ENCODE results near the gene JMJD6. TPM values are rescaled to one million over a fixed set of nuclear protein-coding genes. Genes with fewer than 3 reads are reported as not detected.

JMJD6 gene
- total RNA-seq (13.8 TPM), polyA plus RNA-seq (ENCODE audit: insufficient read depth in 1 of 8, insufficient read length in 8 of 8, low replicate concordance in 1 of 8) (10 to 100 TPM; 18.6 to 25.0 (median 22.8) TPM)
- long read RNA-seq, donor 1, full-length matches to known transcripts, result 3 of 3 reads
- long read RNA-seq, donor 1, partial matches to known transcripts, result 0 of 3 reads
- long read RNA-seq, donor 1, other reads (novel, unspliced or antisense), result 0 of 3 reads
- long read RNA-seq, donor 2, result 0 reads
- long read RNA-seq, donor 3, full-length matches to known transcripts, result 7 of 12 reads
- long read RNA-seq, donor 3, partial matches to known transcripts, result 5 of 12 reads
- long read RNA-seq, donor 3, other reads (novel, unspliced or antisense), result 0 of 12 reads
- long read RNA-seq, donor 4, full-length matches to known transcripts, result 7 of 17 reads
- long read RNA-seq, donor 4, partial matches to known transcripts, result 10 of 17 reads
- long read RNA-seq, donor 4, other reads (novel, unspliced or antisense), result 0 of 17 reads
- long read RNA-seq, donor 5, full-length matches to known transcripts, result 11 of 26 reads
- long read RNA-seq, donor 5, partial matches to known transcripts, result 15 of 26 reads
- long read RNA-seq, donor 5, other reads (novel, unspliced or antisense), result 0 of 26 reads
- long read RNA-seq, donor 6, full-length matches to known transcripts, result 5 of 75 reads
- long read RNA-seq, donor 6, partial matches to known transcripts, result 38 of 75 reads
- long read RNA-seq, donor 6, other reads (novel, unspliced or antisense), result 32 of 75 reads
- long read RNA-seq, donor 7, transcript JMJD6-202 (6 exons, 1,603 nt), result major isoform, 9 of 24 reads
- long read RNA-seq, donor 7, partial matches to known transcripts, result 0 of 24 reads
- long read RNA-seq, donor 7, other reads (novel, unspliced or antisense), result 13 of 24 reads
- long read RNA-seq, donor 8, full-length matches to known transcripts, result 10 of 10 reads
- long read RNA-seq, donor 8, partial matches to known transcripts, result 0 of 10 reads
- long read RNA-seq, donor 8, other reads (novel, unspliced or antisense), result 0 of 10 reads
- long read RNA-seq, donor 9, partial matches to known transcripts, result 0 of 6 reads
- long read RNA-seq, donor 9, other reads (novel, unspliced or antisense), result 0 of 6 reads
- long read RNA-seq, donor 10, full-length matches to known transcripts, result 9 of 51 reads
- long read RNA-seq, donor 10, partial matches to known transcripts, result 26 of 51 reads
- long read RNA-seq, donor 10, other reads (novel, unspliced or antisense), result 16 of 51 reads
- long read RNA-seq, donor 11, transcript JMJD6-202 (6 exons, 1,603 nt), result major isoform, 6 of 6 reads
- long read RNA-seq, donor 11, partial matches to known transcripts, result 0 of 6 reads
- long read RNA-seq, donor 11, other reads (novel, unspliced or antisense), result 0 of 6 reads

- WGBS (ENCODE audit: insufficient coverage), result under 1% methylated on average over 60 of the region's 60 CpGs
- peak within 1 kb of the TSS; percentile 78 for H3K4me3 ChIP-seq (ENCODE audit: low read length)
- no peaks in the 10 kb centered on the region for H3K27me3 ChIP-seq (ENCODE audit: control insufficient read depth, insufficient read depth, low read length)
- peaks cover 42% of the 10 kb centered on the region for H3K36me3 ChIP-seq (ENCODE audit: control insufficient read depth, insufficient read depth, low read length)
- H3K4me1 ChIP-seq (ENCODE audit: control insufficient read depth, insufficient read depth, low read length), result peaks cover 21% of the 10 kb centered on the region
- peak within 1 kb of the TSS; percentile 99 for H3K27ac ChIP-seq (ENCODE audit: low read length)
- no peaks in the 10 kb centered on the region for H3K9me3 ChIP-seq (replicated peaks; ENCODE audit: control insufficient read depth, low read depth, low read length)
- peak; percentile 99 for DNase-seq
Observed at GRCh38 chr17:76726231-76726775, at the start of gene JMJD6. Gene JMJD6 (minus strand): TSS chr17:76726606. CDS start chr17:76726475, 131 bp downstream.

- no peaks in the 10 kb centered on the region for H3K27me3 ChIP-seq (ENCODE audit: control insufficient read depth, insufficient read depth, low read length)
- DNase-seq, result no peak
- H3K36me3 ChIP-seq (ENCODE audit: control insufficient read depth, insufficient read depth, low read length), result peaks cover 59% of the 10 kb centered on the region
- no peak overlapping the region for H3K4me3 ChIP-seq (ENCODE audit: low read length)
- H3K9me3 ChIP-seq (replicated peaks; ENCODE audit: control insufficient read depth, low read depth, low read length), result no peaks in the 10 kb centered on the region
- 87% methylated on average over 3 of the region's 10 CpGs for whole genome bisulfite sequencing (ENCODE audit: insufficient coverage)
- no peak overlapping the region for H3K27ac ChIP-seq (ENCODE audit: low read length)
- H3K4me1 ChIP-seq (ENCODE audit: control insufficient read depth, insufficient read depth, low read length), result peaks cover 4% of the 10 kb centered on the region
Observed at GRCh38 chr17:76775021-76775600, 48.7 kb upstream of the JMJD6 start.

GRCh38 chr17:76772842-76773525, 46.6 kb upstream of the JMJD6 start:
- H3K27me3 ChIP-seq (ENCODE audit: control insufficient read depth, insufficient read depth, low read length), result no peaks in the 10 kb centered on the region
- no peak overlapping the region for H3K4me3 ChIP-seq (ENCODE audit: low read length)
- peak; percentile 36 for DNase-seq
- H3K9me3 ChIP-seq (replicated peaks; ENCODE audit: control insufficient read depth, low read depth, low read length), result no peaks in the 10 kb centered on the region
- H3K4me1 ChIP-seq (ENCODE audit: control insufficient read depth, insufficient read depth, low read length), result peaks cover 4% of the 10 kb centered on the region
- H3K27ac ChIP-seq (ENCODE audit: low read length), result no peak overlapping the region
- 38% methylated on average over 2 of the region's 6 CpGs for WGBS (ENCODE audit: insufficient coverage)
- H3K36me3 ChIP-seq (ENCODE audit: control insufficient read depth, insufficient read depth, low read length), result peaks cover 61% of the 10 kb centered on the region

- no peak overlapping the region for H3K27ac ChIP-seq (ENCODE audit: low read length)
- H3K4me1 ChIP-seq (ENCODE audit: control insufficient read depth, insufficient read depth, low read length), result no peaks in the 10 kb centered on the region
- no peaks in the 10 kb centered on the region for H3K27me3 ChIP-seq (ENCODE audit: control insufficient read depth, insufficient read depth, low read length)
- H3K36me3 ChIP-seq (ENCODE audit: control insufficient read depth, insufficient read depth, low read length), result peaks cover 49% of the 10 kb centered on the region
- H3K4me3 ChIP-seq (ENCODE audit: low read length), result no peak overlapping the region
- H3K9me3 ChIP-seq (replicated peaks; ENCODE audit: control insufficient read depth, low read depth, low read length), result no peaks in the 10 kb centered on the region
- 93% methylated on average over 2 of the region's 3 CpGs for WGBS (ENCODE audit: insufficient coverage)
- DNase-seq, result no peak
Observed at GRCh38 chr17:76758570-76758969, 32.2 kb upstream of the JMJD6 start.

- Histone ChIP-seq H3K27me3 (ENCODE audit: control insufficient read depth, insufficient read depth, low read length) (no peaks in the 10 kb centered on the region), H3K4me3 (ENCODE audit: low read length) (no peak overlapping the region), H3K4me1 (ENCODE audit: control insufficient read depth, insufficient read depth, low read length) (no peaks in the 10 kb centered on the region), H3K9me3 (replicated peaks; ENCODE audit: control insufficient read depth, low read depth, low read length) (no peaks in the 10 kb centered on the region), H3K27ac (ENCODE audit: low read length) (no peak overlapping the region), H3K36me3 (ENCODE audit: control insufficient read depth, insufficient read depth, low read length) (peaks cover 51% of the 10 kb centered on the region)
- 92% methylated on average over 3 of the region's 5 CpGs for WGBS (ENCODE audit: insufficient coverage)
- no peak for DNase-seq
Observed at GRCh38 chr17:76757256-76757655, 30.9 kb upstream of the JMJD6 start.

- Histone ChIP-seq H3K27ac (ENCODE audit: low read length) (no peak overlapping the region), H3K4me3 (ENCODE audit: low read length) (no peak overlapping the region), H3K4me1 (ENCODE audit: control insufficient read depth, insufficient read depth, low read length) (no peaks in the 10 kb centered on the region), H3K9me3 (replicated peaks; ENCODE audit: control insufficient read depth, low read depth, low read length) (no peaks in the 10 kb centered on the region), H3K27me3 (ENCODE audit: control insufficient read depth, insufficient read depth, low read length) (no peaks in the 10 kb centered on the region), H3K36me3 (ENCODE audit: control insufficient read depth, insufficient read depth, low read length) (peaks cover 49% of the 10 kb centered on the region)
- no peak for DNase-seq
- WGBS (ENCODE audit: insufficient coverage), result no CpG with 5 or more reads among the region's 2 CpGs
Observed at GRCh38 chr17:76755285-76755684, 28.9 kb upstream of the JMJD6 start.

GRCh38 chr17:76753061-76753961, 26.9 kb upstream of the JMJD6 start:
- Histone ChIP-seq H3K36me3 (ENCODE audit: control insufficient read depth, insufficient read depth, low read length) (peaks cover 48% of the 10 kb centered on the region), H3K27ac (ENCODE audit: low read length) (no peak overlapping the region), H3K4me1 (ENCODE audit: control insufficient read depth, insufficient read depth, low read length) (no peaks in the 10 kb centered on the region)

GRCh38 chr17:76752006-76752405, 25.6 kb upstream of the JMJD6 start:
- H3K4me3 ChIP-seq (ENCODE audit: low read length), result no peak overlapping the region
- 100% methylated on average over 2 of the region's 4 CpGs for WGBS (ENCODE audit: insufficient coverage)
- H3K4me1 ChIP-seq (ENCODE audit: control insufficient read depth, insufficient read depth, low read length), result peaks cover 2% of the 10 kb centered on the region
- no peaks in the 10 kb centered on the region for H3K27me3 ChIP-seq (ENCODE audit: control insufficient read depth, insufficient read depth, low read length)
- DNase-seq, result no peak
- no peak overlapping the region for H3K27ac ChIP-seq (ENCODE audit: low read length)
- H3K36me3 ChIP-seq (ENCODE audit: control insufficient read depth, insufficient read depth, low read length), result peaks cover 54% of the 10 kb centered on the region
- H3K9me3 ChIP-seq (replicated peaks; ENCODE audit: control insufficient read depth, low read depth, low read length), result no peaks in the 10 kb centered on the region

More at GRCh38 chr17:76753061-76753961, 26.9 kb upstream of the JMJD6 start:
- H3K9me3 ChIP-seq (replicated peaks; ENCODE audit: control insufficient read depth, low read depth, low read length), result no peaks in the 10 kb centered on the region
- WGBS (ENCODE audit: insufficient coverage), result 90% methylated on average over 7 of the region's 12 CpGs
- H3K27me3 ChIP-seq (ENCODE audit: control insufficient read depth, insufficient read depth, low read length), result no peaks in the 10 kb centered on the region
- no peak for DNase-seq
- no peak overlapping the region for H3K4me3 ChIP-seq (ENCODE audit: low read length)

Measured in muscle of leg (tissue), 16 donors.